Ovary (tissue), 3 donors: ENCODE measurements around the gene ERCC6.

Experiments used
- POLR2A ChIP-seq: fragments of 450-650 bp; IDR thresholded peaks from one replicate; pipeline ENCODE4 v1.6.1; 2017; ENCODE audit warnings: antibody characterized with exemption, mild to moderate bottlenecking, moderate library complexity
- TF ChIP-seq, protein P1 (sequence below), 3 donors: fragments of 450-650 bp in 2 of 3; fragments of 200-600 bp in 1 of 3; IDR thresholded peaks; one replicate each; pipeline versions ENCODE4 v1.5.1 to v1.8.0; 2016 to 2022; ENCODE audit warnings: antibody characterized with exemption in 3 of 3, mild to moderate bottlenecking in 1 of 3
- donor health status: DM: no; HTN: no; CAD: no.

DNA sequence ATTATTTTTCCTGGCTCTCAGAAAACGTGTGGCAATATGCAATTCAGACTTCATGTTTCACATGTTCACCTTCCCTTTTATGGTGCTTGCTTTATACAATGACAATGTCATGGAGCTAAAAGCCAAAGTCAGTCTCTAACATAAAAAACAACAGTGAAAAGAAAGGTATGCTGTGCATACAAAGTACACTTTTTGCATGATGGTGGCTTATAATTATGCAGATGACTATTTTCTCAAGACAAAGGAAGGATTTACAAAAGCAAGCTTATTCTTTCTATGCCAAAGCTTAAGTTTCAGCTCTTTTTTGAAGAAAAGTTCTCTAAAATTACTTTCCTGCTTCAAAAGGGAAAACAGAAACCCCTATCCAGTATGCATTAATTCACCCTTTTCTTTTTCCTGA lies 15.6 kb downstream of the ERCC6 start:
- TF ChIP-seq, protein P1, sequence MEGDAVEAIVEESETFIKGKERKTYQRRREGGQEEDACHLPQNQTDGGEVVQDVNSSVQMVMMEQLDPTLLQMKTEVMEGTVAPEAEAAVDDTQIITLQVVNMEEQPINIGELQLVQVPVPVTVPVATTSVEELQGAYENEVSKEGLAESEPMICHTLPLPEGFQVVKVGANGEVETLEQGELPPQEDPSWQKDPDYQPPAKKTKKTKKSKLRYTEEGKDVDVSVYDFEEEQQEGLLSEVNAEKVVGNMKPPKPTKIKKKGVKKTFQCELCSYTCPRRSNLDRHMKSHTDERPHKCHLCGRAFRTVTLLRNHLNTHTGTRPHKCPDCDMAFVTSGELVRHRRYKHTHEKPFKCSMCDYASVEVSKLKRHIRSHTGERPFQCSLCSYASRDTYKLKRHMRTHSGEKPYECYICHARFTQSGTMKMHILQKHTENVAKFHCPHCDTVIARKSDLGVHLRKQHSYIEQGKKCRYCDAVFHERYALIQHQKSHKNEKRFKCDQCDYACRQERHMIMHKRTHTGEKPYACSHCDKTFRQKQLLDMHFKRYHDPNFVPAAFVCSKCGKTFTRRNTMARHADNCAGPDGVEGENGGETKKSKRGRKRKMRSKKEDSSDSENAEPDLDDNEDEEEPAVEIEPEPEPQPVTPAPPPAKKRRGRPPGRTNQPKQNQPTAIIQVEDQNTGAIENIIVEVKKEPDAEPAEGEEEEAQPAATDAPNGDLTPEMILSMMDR (IDR thresholded peaks at IDR 0.05): no peak
- no peak for TF ChIP-seq POLR2A
